ENCODE measurements around the gene RPS8.

GRCh38 chr1:44733365-44733764 lies 42.0 kb upstream of the RPS8 start:
- TF ChIP-seq CTCF (IDR thresholded peaks at IDR 0.05; ENCODE audit: control extremely low read depth in 1 of 3, insufficient read depth in 1 of 3, low read depth in 1 of 3, low read length in 3 of 3), result no peak
- TF ChIP-seq EZH2 (IDR thresholded peaks at IDR 0.05; ENCODE audit: low read depth, low read length, severe bottlenecking), result no peak
- no peak for TF ChIP-seq TEAD4 (IDR thresholded peaks at IDR 0.05; ENCODE audit: low read depth, low read length)
- TF ChIP-seq BRCA1 (IDR thresholded peaks at IDR 0.05; ENCODE audit: low read depth, low read length), result no peak
- no peak for TF ChIP-seq SIN3A (conservative IDR thresholded peaks at IDR 0.05 in 1 of 2, IDR thresholded peaks at IDR 0.05 in 1 of 2; ENCODE audit: low read depth in 1 of 2, low read length in 2 of 2)
